ENCODE results near the gene SIGLEC7. TPM values are rescaled to one million over a fixed set of nuclear protein-coding genes. Genes with fewer than 3 reads are reported as not detected.

Gene SIGLEC7
- total and polyA plus RNA-seq, 8 donors, result 0.12 to 3.0 (median 0.23) TPM

- H3K9me3 ChIP-seq, result no peaks in the 10 kb centered on the region
- TF ChIP-seq CTCF (IDR thresholded peaks at IDR 0.05), result no peak
- intact Hi-C loops (cut with DNase I), result no loop called here
- H3K4me3 ChIP-seq, result no peak overlapping the region
- no peak for DNase-seq
- H3K27ac ChIP-seq, result no peak overlapping the region
- FAIRE-seq, result no peak
- ATAC-seq, result no peak
- 85 to 87% methylated on average over 22 of the region's 22 CpGs for WGBS, 2 donors
- H3K36me3 ChIP-seq, result no peaks in the 10 kb centered on the region
- H3K4me1 ChIP-seq, result peaks cover 7 to 12% (median 7%) of the 10 kb centered on the region in 3 donors
- no peaks in the 10 kb centered on the region for H3K27me3 ChIP-seq
Observed at GRCh38 chr19:51099047-51099382, 43.1 kb upstream of the SIGLEC7 start.

DNA sequence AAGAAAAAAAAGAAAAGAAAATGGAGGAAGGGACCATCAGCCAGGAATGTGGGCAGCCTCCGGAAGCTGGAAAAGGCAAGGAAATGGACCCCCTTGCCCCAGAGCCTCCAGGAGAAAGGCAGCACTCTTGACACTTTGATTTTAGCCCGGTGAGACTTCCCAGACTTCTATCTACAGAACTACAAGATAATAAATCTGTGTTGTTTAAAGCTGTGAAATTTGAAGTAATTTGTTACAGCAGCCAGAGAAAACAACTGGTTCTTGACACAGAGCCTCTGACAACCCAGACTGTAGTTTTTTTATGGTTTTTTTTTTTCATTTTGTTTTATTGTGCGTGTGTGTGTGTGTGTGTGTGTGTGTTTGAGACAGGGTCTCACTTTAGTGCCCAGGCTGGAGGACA is 41.5 kb upstream of the SIGLEC7 start:
- no peak for ATAC-seq
- intact Hi-C loops (cut with DNase I), result no loop called here
- H3K36me3 ChIP-seq, result no peaks in the 10 kb centered on the region
- FAIRE-seq, result no peak
- H3K4me3 ChIP-seq, result no peak overlapping the region
- no peak for TF ChIP-seq CTCF (IDR thresholded peaks at IDR 0.05)
- H3K27ac ChIP-seq, result no peak overlapping the region
- H3K9me3 ChIP-seq, result no peaks in the 10 kb centered on the region
- H3K27me3 ChIP-seq, result no peaks in the 10 kb centered on the region
- 46 to 50% methylated on average over 3 of the region's 3 CpGs for WGBS, 2 donors
- H3K4me1 ChIP-seq, result peaks cover 7 to 12% (median 7%) of the 10 kb centered on the region in 3 donors
- no peak for DNase-seq

DNA sequence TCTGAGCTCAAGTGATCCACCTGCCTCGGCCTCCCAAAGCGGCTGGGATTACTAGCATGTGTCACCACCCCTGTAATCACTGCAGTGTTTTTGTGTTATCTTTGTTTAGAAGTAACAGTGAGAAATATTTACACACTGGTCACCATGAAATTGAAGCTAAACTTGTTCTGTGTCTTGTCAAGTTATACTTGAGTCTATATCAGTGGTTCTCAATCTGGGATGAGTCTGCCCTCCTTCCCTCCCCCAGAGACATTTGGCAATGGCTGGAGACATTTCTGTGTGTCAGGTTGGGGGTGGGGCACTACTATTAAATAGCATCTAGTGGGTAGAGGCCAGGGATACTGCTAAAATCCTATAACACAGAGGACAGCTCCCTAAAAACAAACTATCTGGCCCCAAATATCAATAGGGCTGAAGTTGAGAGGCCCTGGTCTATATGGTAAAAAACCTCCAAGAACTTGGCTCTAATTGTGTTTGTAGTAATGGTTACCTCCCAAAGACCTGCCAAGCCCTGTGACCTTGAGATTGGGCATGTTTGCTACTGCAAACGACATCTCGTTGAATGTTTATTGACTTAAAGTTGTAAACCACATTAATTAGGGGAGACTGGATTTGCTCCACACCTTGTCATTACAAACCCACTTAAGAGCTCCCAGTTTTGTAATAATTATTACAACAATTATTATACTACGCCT is 40.8 kb upstream of the SIGLEC7 start:
- DNase-seq, result peak in 1 of 6 donors; percentile 35
- FAIRE-seq, result no peak
- no peaks in the 10 kb centered on the region for H3K9me3 ChIP-seq
- peaks cover 7 to 12% (median 7%) of the 10 kb centered on the region in 3 donors for H3K4me1 ChIP-seq
- TF ChIP-seq CTCF (IDR thresholded peaks at IDR 0.05), result no peak
- no peaks in the 10 kb centered on the region for H3K27me3 ChIP-seq
- 23% methylated on average over 5 of the region's 5 CpGs for WGBS, 2 donors
- H3K27ac ChIP-seq, result no peak overlapping the region
- no peak overlapping the region for H3K4me3 ChIP-seq
- peak in 3 of 4 donors; percentile 32 to 68 (median 59) for ATAC-seq
- H3K36me3 ChIP-seq, result no peaks in the 10 kb centered on the region
- intact Hi-C loops (cut with DNase I), result no loop called here

DNA sequence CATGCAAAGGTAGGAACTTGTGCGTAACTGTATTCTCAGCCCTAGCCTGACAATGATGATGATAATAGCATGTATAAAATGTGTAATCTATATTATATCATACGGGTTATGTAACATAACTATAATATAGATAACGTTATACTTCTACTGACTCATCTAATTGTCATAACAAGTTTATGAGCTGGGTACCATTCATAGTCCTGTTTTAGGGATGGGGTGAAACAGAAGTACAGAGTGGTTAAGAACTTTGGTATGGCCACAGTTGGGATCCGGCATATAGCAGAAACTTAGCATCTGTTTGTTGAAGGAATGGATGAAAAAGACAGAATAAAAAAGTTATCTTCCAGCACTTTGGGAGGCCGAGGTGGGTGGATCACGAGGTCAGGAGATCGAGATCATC is 39.1 kb upstream of the SIGLEC7 start:
- no peak for ATAC-seq
- DNase-seq, result no peak
- Histone ChIP-seq H3K36me3 (no peaks in the 10 kb centered on the region), H3K27ac (no peak overlapping the region), H3K9me3 (no peaks in the 10 kb centered on the region), H3K27me3 (no peaks in the 10 kb centered on the region), H3K4me1 (peaks cover 9 to 18% (median 15%) of the 10 kb centered on the region in 3 donors), H3K4me3 (no peak overlapping the region)
- no peak for FAIRE-seq
- intact Hi-C loops (cut with DNase I), result no loop called here
- TF ChIP-seq CTCF (IDR thresholded peaks at IDR 0.05), result no peak
- 87 to 90% methylated on average over 7 of the region's 7 CpGs for WGBS, 2 donors

- no peak for TF ChIP-seq CTCF (IDR thresholded peaks at IDR 0.05)
- H3K4me3 ChIP-seq, result no peak overlapping the region
- no peak for DNase-seq
- H3K4me1 ChIP-seq, result peaks cover 9 to 18% (median 18%) of the 10 kb centered on the region in 3 donors
- no peak for FAIRE-seq
- intact Hi-C loops (cut with DNase I), result no loop called here
- no peak overlapping the region for H3K27ac ChIP-seq
- ATAC-seq, result no peak
- H3K9me3 ChIP-seq, result no peaks in the 10 kb centered on the region
- no peaks in the 10 kb centered on the region for H3K27me3 ChIP-seq
- 86 to 92% methylated on average over 49 of the region's 49 CpGs for WGBS, 2 donors
- no peaks in the 10 kb centered on the region for H3K36me3 ChIP-seq
Observed at GRCh38 chr19:51103926-51104341, 38.2 kb upstream of the SIGLEC7 start.
